HFF-Myc (cell line): ENCODE results near the gene MGST2.
"Not testable (repeated sequence)": the region's sequence is repeated elsewhere in the genome, so short reads cannot be mapped to it uniquely, and the experiment has no call there.

Source experiments
- DNase-seq: peaks from one replicate; pipeline ENCODE4 v3.0.0-alpha.2; 2011; ENCODE audit warnings: low read depth; ENCODE audit errors: extremely low read depth
- H3K4me3 ChIP-seq: replicated peaks from 2 replicates; pipeline ENCODE4 v1.5.1; 2011; ENCODE audit warnings: low read depth, mild to moderate bottlenecking, control low read depth, low read length
- TF ChIP-seq, protein P1 (sequence below): IDR thresholded peaks from 2 replicates; pipeline ENCODE4 v1.5.1; 2012; ENCODE audit warnings: mild to moderate bottlenecking, low read depth, low read length, control low read depth; ENCODE audit errors: missing control alignments

Gene MGST2

DNA sequence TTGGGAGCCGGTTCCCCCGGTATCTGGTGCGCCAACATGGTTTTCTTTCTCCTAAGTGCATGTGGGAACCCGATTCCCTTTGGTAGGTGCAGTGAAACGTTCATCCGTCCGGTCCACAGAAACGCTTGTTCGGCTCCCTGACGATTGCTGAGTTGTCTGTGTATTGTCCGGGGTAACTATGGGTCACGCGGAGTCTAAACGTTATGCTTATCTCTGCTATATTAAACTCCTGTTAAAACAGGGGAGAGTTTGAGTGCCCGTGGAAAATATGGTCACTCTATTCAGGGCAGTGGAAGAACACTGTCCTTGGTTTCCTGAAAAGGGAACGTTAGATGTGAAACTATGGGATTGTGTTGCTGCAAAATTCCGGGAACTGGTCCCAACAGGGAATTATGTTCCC lies 32.4 kb upstream of the MGST2 start:
- TF ChIP-seq, protein P1, sequence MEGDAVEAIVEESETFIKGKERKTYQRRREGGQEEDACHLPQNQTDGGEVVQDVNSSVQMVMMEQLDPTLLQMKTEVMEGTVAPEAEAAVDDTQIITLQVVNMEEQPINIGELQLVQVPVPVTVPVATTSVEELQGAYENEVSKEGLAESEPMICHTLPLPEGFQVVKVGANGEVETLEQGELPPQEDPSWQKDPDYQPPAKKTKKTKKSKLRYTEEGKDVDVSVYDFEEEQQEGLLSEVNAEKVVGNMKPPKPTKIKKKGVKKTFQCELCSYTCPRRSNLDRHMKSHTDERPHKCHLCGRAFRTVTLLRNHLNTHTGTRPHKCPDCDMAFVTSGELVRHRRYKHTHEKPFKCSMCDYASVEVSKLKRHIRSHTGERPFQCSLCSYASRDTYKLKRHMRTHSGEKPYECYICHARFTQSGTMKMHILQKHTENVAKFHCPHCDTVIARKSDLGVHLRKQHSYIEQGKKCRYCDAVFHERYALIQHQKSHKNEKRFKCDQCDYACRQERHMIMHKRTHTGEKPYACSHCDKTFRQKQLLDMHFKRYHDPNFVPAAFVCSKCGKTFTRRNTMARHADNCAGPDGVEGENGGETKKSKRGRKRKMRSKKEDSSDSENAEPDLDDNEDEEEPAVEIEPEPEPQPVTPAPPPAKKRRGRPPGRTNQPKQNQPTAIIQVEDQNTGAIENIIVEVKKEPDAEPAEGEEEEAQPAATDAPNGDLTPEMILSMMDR = no peak
- H3K4me3 ChIP-seq = no peak overlapping the region
- no peak for DNase-seq

- TF ChIP-seq, protein P1 = peak; percentile 40
- DNase-seq = no peak
- no peak overlapping the region for H3K4me3 ChIP-seq
Measured at GRCh38 chr4:139633661-139634060, 32.0 kb upstream of the MGST2 start.

DNA sequence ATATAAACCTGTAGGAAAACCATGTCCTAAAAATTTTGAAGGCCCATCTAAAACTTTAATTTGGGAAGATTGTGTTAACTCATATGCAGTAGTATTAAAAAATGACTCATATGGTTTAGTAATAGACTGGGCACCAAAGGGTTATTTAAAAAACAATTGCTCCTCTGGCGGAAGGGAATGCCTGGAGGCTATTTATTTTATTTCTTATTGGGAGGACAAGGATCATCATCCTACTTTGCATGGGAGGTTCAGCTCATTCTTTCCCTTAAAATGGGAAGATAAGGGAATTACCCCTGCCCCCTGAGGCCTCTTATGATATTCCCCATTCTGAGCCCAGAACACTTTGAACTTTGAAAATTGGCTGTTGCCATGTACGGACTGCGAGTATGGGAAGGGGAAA lies 29.7 kb upstream of the MGST2 start:
- DNase-seq = no peak
- TF ChIP-seq, protein P1 = no peak
- H3K4me3 ChIP-seq = no peak overlapping the region

- DNase-seq, H3K4me3 ChIP-seq: not testable (repeated sequence)
Measured at GRCh38 chr4:139638306-139638705, 27.3 kb upstream of the MGST2 start.

DNA sequence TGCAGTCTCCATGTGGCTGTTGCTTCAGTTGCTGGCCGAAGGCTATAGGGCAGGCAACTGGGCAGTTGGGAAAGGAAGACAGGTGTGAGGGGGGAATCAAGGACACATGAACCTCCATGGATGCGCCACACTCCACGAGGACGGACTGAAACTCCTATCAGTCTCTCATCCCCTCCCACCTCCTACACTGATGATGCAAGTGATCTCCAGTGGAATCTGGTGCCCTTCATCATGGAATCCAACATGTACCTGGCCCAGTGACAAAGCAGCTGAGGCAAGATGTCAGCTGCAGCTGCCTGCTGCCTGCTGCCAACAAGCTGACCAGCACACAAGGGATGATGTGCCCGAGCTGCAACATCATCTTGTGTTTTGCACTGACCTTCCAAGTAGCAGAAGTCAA lies 26.0 kb upstream of the MGST2 start:
- TF ChIP-seq, protein P1 = no peak
- H3K4me3 ChIP-seq = no peak overlapping the region
- DNase-seq = no peak

- no peak overlapping the region for H3K4me3 ChIP-seq
- TF ChIP-seq, protein P1 = no peak
- DNase-seq = no peak
Measured at GRCh38 chr4:139641218-139641617, 24.4 kb upstream of the MGST2 start.

- TF ChIP-seq, protein P1 = no peak
- DNase-seq = no peak
- no peak overlapping the region for H3K4me3 ChIP-seq
Measured at GRCh38 chr4:139642364-139642763, 23.3 kb upstream of the MGST2 start.
